Measurements from ENCODE around the gene COG4.
"Not testable (repeated sequence)": the region's sequence is repeated elsewhere in the genome, so short reads cannot be mapped to it uniquely, and the experiment has no call there.

GRCh38 chr16:70524399-70524825, 1.1 kb upstream of the COG4 start:
- TF ChIP-seq CTCF, POLR2A, EP300 (IDR thresholded peaks at IDR 0.05): not testable (repeated sequence)
